ENCODE measurements around the gene SLC24A3.

Gene SLC24A3

GRCh38 chr20:19274412-19275015 lies 62.1 kb downstream of the SLC24A3 start:
- H3K4me3 ChIP-seq (ENCODE audit: low read depth, low read length), result no peak overlapping the region
- in situ Hi-C loops (cut with HindIII; ENCODE audit: low sequenced_read_pairs), result no loop called here
- no peak for DNase-seq (ENCODE audit: low read depth)
- TF ChIP-seq, protein P1, sequence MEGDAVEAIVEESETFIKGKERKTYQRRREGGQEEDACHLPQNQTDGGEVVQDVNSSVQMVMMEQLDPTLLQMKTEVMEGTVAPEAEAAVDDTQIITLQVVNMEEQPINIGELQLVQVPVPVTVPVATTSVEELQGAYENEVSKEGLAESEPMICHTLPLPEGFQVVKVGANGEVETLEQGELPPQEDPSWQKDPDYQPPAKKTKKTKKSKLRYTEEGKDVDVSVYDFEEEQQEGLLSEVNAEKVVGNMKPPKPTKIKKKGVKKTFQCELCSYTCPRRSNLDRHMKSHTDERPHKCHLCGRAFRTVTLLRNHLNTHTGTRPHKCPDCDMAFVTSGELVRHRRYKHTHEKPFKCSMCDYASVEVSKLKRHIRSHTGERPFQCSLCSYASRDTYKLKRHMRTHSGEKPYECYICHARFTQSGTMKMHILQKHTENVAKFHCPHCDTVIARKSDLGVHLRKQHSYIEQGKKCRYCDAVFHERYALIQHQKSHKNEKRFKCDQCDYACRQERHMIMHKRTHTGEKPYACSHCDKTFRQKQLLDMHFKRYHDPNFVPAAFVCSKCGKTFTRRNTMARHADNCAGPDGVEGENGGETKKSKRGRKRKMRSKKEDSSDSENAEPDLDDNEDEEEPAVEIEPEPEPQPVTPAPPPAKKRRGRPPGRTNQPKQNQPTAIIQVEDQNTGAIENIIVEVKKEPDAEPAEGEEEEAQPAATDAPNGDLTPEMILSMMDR (IDR thresholded peaks at IDR 0.05; ENCODE audit: low read depth, low read length, missing control alignments), result no peak

GRCh38 chr20:19275038-19275629 lies 62.7 kb downstream of the SLC24A3 start:
- no peak overlapping the region for H3K4me3 ChIP-seq (ENCODE audit: low read depth, low read length)
- DNase-seq (ENCODE audit: low read depth), result no peak
- TF ChIP-seq, protein P1 (IDR thresholded peaks at IDR 0.05; ENCODE audit: low read depth, low read length, missing control alignments), result no peak
- in situ Hi-C loops (cut with HindIII; ENCODE audit: low sequenced_read_pairs), result no loop called here

DNA sequence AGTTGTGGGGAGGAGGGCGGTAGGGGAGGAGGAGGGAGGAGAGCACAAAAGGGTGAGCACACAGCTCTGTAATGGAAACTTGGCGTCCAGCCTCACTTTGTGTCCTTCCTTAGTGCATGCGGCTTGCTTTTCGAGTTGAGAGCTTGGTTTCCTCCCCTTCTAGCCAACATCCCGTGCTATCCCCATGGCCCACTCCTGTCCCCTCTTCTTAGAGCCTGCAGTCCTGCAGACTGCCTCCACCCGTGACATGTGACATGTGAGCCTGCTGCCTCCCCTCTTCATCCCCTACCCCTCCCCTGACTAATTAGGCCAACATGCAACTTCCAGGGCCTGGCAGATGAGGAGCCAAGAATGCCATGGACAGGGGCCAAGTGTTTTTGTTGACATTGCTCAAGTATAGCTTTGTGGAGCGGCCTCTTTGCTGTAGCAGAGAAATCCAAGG lies 63.2 kb downstream of the SLC24A3 start:
- TF ChIP-seq, protein P1 (IDR thresholded peaks at IDR 0.05; ENCODE audit: low read depth, low read length, missing control alignments), result no peak
- in situ Hi-C loops (cut with HindIII; ENCODE audit: low sequenced_read_pairs), result no loop called here
- no peak overlapping the region for H3K4me3 ChIP-seq (ENCODE audit: low read depth, low read length)
- no peak for DNase-seq (ENCODE audit: low read depth)

- in situ Hi-C loops (cut with HindIII; ENCODE audit: low sequenced_read_pairs), result no loop called here
- no peak for DNase-seq (ENCODE audit: low read depth)
- no peak overlapping the region for H3K4me3 ChIP-seq (ENCODE audit: low read depth, low read length)
- TF ChIP-seq, protein P1 (IDR thresholded peaks at IDR 0.05; ENCODE audit: low read depth, low read length, missing control alignments), result no peak
Observed at GRCh38 chr20:19277381-19277780, 64.9 kb downstream of the SLC24A3 start.

GRCh38 chr20:19283490-19284025 lies 71.1 kb downstream of the SLC24A3 start:
- DNase-seq (ENCODE audit: low read depth), result no peak
- no peak overlapping the region for H3K4me3 ChIP-seq (ENCODE audit: low read depth, low read length)
- in situ Hi-C loops (cut with HindIII; ENCODE audit: low sequenced_read_pairs), result no loop called here
- TF ChIP-seq, protein P1 (IDR thresholded peaks at IDR 0.05; ENCODE audit: low read depth, low read length, missing control alignments), result no peak

DNA sequence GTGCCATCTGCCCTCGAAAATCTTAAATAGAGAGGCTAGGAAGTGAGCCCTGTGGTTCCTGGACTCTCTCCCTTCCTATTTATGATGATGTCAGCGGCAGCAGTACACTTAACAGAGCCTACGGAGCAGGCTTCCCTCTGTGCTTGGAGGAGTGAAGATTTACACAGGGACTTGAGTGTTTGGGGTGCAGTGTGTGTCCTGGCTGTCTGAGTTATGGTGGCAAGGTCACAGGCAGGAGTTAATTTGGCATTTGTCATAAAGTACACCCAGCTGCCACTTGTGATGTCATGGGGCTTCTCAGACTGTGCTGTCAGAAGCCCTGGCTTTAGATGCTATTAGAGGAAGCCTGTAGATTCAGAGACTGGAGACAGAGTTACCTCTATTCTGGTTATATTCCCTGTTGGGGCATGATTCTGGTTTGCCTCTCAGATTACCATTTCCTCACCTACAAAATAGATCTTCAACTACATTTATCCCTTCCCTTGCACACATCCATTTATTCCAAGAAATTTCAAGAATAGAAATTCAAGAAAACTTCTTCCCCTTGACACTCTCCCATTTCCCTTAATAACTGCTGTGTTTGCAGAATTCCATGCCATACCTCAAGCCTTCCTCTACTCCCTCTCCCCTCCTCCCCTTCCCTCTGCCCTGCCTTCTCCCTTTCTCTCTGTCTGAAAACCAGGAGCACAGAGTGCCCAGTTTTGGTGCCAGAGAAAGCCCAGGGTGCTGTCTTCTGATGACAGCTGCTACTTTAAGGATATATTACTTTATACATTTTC lies 72.1 kb downstream of the SLC24A3 start:
- in situ Hi-C loops (cut with HindIII; ENCODE audit: low sequenced_read_pairs), result no loop called here
- no peak overlapping the region for H3K4me3 ChIP-seq (ENCODE audit: low read depth, low read length)
- TF ChIP-seq, protein P1 (IDR thresholded peaks at IDR 0.05; ENCODE audit: low read depth, low read length, missing control alignments), result no peak
- no peak for DNase-seq (ENCODE audit: low read depth)
